Measurements from ENCODE around the gene GNAZ. TPM values are rescaled to one million over a fixed set of nuclear protein-coding genes. Genes with fewer than 3 reads are reported as not detected.

The GNAZ gene
- total RNA-seq, 1 experiment from 2014 or later, result 1.2 TPM

DNA sequence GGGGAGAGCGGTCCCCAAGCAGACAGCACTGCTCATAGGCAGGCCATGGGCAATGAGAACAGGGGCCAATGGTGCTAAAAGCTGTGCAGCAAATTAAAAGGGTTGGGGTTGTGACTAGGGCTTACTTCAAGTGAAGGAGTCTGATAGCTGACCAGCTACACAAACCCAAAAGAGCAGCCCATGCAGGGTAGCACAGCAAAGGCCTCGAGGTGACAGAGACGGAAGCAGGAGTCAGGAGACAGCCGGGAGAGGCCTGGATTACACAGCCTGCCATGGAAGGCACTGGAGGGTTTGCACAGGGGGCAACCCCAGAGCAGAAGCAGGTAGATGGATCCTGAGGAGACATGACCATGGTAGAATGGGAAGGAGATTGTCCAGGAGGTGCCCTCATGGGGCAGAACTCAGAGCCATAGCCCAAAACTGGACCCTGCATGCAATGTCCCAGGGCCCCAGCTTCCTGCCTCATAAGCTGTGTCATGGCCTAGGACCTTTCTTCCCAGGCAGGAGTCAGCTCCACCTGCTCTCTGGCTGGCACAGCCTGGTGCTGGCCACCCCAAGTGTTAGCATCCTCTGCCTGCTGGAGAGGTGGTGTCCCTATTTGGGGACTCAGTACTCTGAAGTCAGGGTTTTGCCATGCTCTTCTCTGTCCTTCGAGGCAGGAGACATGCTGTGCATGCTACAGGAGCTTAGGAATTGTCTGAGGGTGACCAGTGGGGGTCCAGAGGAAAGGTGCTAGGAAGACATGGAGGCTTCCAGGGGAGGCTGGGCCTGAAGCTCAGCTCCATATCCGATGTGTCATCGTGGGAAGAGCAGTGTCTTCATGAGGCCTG lies 38.1 kb downstream of the GNAZ start:
- H3K79me2 ChIP-seq (ENCODE audit: low read depth), result no peaks in the 10 kb centered on the region
- H3K9me2 ChIP-seq (ENCODE audit: insufficient read depth), result no peaks in the 10 kb centered on the region
- ChIA-PET POLR2A (ENCODE audit: unreplicated experiment) (no interaction called here), CTCF (no interaction called here)
- peaks cover 38% of the 10 kb centered on the region for H3K27me3 ChIP-seq (ENCODE audit: insufficient read depth, low read depth)
- TF ChIP-seq EZH2 (IDR thresholded peaks at IDR 0.05; ENCODE audit: low read depth), result no peak
- no TSS peak for BruUV-seq (replicated peaks)
- H3F3A ChIP-seq (ENCODE audit: insufficient read depth, low read depth), result no peaks in the 10 kb centered on the region
- no peak overlapping the region for H3K4me2 ChIP-seq
- no peaks in the 10 kb centered on the region for H3K4me1 ChIP-seq (replicated peaks; ENCODE audit: insufficient read depth)
- no peaks in the 10 kb centered on the region for H3K9me3 ChIP-seq (ENCODE audit: insufficient read depth, low read depth)
- intact Hi-C loops (cut with micrococcal nuclease; ENCODE audit: unreplicated experiment), result no loop called here
- H3K36me3 ChIP-seq (ENCODE audit: low read depth), result no peaks in the 10 kb centered on the region
- H4K20me1 ChIP-seq (ENCODE audit: insufficient read depth), result no peaks in the 10 kb centered on the region
- H2AFZ ChIP-seq, result no peak overlapping the region
- H3K4me3 ChIP-seq, result no peak overlapping the region
- H3K27ac ChIP-seq, result no peak overlapping the region
- DNase-seq, result no peak

DNA sequence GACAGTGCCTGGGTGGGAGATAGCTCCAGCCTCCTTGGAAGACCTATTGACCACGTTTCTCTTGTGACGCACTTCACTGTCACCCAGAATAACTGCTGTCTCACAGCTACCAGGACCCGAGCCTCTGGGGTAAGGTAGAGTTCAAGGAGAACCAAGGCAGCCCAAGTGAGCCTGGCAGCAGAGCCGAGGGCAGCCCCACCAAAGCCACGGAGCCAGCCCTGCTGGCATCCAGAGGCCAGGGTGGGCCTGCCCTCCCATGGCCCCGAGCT lies 38.7 kb downstream of the GNAZ start:
- no TSS peak for BruUV-seq (replicated peaks)
- TF ChIP-seq, protein P1, sequence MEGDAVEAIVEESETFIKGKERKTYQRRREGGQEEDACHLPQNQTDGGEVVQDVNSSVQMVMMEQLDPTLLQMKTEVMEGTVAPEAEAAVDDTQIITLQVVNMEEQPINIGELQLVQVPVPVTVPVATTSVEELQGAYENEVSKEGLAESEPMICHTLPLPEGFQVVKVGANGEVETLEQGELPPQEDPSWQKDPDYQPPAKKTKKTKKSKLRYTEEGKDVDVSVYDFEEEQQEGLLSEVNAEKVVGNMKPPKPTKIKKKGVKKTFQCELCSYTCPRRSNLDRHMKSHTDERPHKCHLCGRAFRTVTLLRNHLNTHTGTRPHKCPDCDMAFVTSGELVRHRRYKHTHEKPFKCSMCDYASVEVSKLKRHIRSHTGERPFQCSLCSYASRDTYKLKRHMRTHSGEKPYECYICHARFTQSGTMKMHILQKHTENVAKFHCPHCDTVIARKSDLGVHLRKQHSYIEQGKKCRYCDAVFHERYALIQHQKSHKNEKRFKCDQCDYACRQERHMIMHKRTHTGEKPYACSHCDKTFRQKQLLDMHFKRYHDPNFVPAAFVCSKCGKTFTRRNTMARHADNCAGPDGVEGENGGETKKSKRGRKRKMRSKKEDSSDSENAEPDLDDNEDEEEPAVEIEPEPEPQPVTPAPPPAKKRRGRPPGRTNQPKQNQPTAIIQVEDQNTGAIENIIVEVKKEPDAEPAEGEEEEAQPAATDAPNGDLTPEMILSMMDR (conservative IDR thresholded peaks at IDR 0.05), result no peak
- TF ChIP-seq EZH2 (IDR thresholded peaks at IDR 0.05; ENCODE audit: low read depth), result no peak
- peaks cover 36% of the 10 kb centered on the region for H3K27me3 ChIP-seq (ENCODE audit: insufficient read depth, low read depth)
- H3K4me1 ChIP-seq (replicated peaks; ENCODE audit: insufficient read depth), result no peaks in the 10 kb centered on the region
- no peak overlapping the region for H3K4me2 ChIP-seq
- no peaks in the 10 kb centered on the region for H3K79me2 ChIP-seq (ENCODE audit: low read depth)
- no peak overlapping the region for H3K27ac ChIP-seq
- no peaks in the 10 kb centered on the region for H3K9me2 ChIP-seq (ENCODE audit: insufficient read depth)
- H3K36me3 ChIP-seq (ENCODE audit: low read depth), result no peaks in the 10 kb centered on the region
- ChIA-PET POLR2A (ENCODE audit: unreplicated experiment) (no interaction called here), CTCF (no interaction called here)
- H2AFZ ChIP-seq, result no peak overlapping the region
- intact Hi-C loops (cut with micrococcal nuclease; ENCODE audit: unreplicated experiment), result no loop called here
- H3K4me3 ChIP-seq, result no peak overlapping the region
- H3K9me3 ChIP-seq (ENCODE audit: insufficient read depth, low read depth), result no peaks in the 10 kb centered on the region
- no peak for DNase-seq
- no peaks in the 10 kb centered on the region for H4K20me1 ChIP-seq (ENCODE audit: insufficient read depth)
- no peaks in the 10 kb centered on the region for H3F3A ChIP-seq (ENCODE audit: insufficient read depth, low read depth)

- no peak for DNase-seq
- intact Hi-C loops (cut with micrococcal nuclease; ENCODE audit: unreplicated experiment), result no loop called here
- no TSS peak for BruUV-seq (replicated peaks)
- H3K4me2 ChIP-seq, result no peak overlapping the region
- no peak overlapping the region for H3K4me3 ChIP-seq
- no peaks in the 10 kb centered on the region for H4K20me1 ChIP-seq (ENCODE audit: insufficient read depth)
- H3K27ac ChIP-seq, result no peak overlapping the region
- H3K27me3 ChIP-seq (ENCODE audit: insufficient read depth, low read depth), result peaks cover 36% of the 10 kb centered on the region
- H3K36me3 ChIP-seq (ENCODE audit: low read depth), result no peaks in the 10 kb centered on the region
- CTCF ChIA-PET, result no interaction called here
- TF ChIP-seq, protein P1 (conservative IDR thresholded peaks at IDR 0.05), result no peak
- no peak for TF ChIP-seq EZH2 (IDR thresholded peaks at IDR 0.05; ENCODE audit: low read depth)
- H2AFZ ChIP-seq, result no peak overlapping the region
- POLR2A ChIA-PET (ENCODE audit: unreplicated experiment), result no interaction called here
- no peaks in the 10 kb centered on the region for H3K9me2 ChIP-seq (ENCODE audit: insufficient read depth)
- no peaks in the 10 kb centered on the region for H3K9me3 ChIP-seq (ENCODE audit: insufficient read depth, low read depth)
- H3K79me2 ChIP-seq (ENCODE audit: low read depth), result no peaks in the 10 kb centered on the region
- no peaks in the 10 kb centered on the region for H3K4me1 ChIP-seq (replicated peaks; ENCODE audit: insufficient read depth)
- H3F3A ChIP-seq (ENCODE audit: insufficient read depth, low read depth), result no peaks in the 10 kb centered on the region
Observed at GRCh38 chr22:23109441-23109978, 39.2 kb downstream of the GNAZ start.
